GM12874 (cell line): ENCODE measurements around the gene PAPSS2.

Experiments
- CTCF ChIP-seq: IDR thresholded peaks from 2 replicates; pipeline ENCODE4 v1.5.1; 2011; ENCODE audit warnings: low read depth, mild to moderate bottlenecking, control low read depth, low read length, moderate library complexity; ENCODE audit not compliant: insufficient read depth

Gene PAPSS2

GRCh38 chr10:87694011-87694794 lies 34.5 kb downstream of the PAPSS2 start:
- no peak for TF ChIP-seq CTCF

GRCh38 chr10:87695074-87695473 lies 35.4 kb downstream of the PAPSS2 start:
- no peak for TF ChIP-seq CTCF

DNA sequence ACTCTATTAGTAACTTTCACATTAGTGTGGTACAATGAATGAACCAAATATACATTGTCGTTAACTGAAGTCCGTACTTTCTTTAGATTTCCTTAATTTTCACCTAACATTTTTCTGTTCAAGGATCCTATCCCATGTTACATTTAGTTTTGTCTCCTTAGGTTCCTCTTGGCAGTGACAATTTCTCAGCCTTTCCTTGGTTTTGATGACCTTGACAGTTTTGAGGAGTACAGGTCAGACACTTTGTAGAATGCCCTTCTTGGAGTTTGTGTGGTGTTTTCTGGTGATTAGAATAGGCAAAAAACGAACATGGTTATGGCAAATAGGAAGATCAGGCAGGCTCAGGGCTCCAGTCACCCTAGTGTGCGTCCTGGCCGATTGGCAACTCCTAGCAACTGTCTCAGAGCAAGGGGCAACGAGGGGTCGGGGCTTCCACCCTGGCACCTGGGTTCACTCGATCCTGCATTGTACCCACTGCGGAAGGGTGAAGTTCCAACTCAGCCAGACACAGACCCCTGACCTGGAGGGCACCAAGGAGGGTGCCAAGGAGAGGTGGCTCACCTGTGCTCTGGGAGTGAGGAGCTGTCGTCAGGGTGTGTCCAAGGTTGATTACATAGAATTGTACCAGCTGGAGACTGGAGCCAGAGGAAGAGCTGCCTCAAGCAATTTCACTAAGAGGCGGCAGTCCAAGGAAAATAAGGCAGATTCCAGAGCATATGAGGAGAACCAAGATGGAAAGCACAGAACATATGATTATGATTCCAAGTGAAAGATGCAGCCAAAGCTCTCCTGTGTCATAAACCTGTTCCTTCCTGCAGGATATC lies 37.5 kb downstream of the PAPSS2 start:
- TF ChIP-seq CTCF: no peak

DNA sequence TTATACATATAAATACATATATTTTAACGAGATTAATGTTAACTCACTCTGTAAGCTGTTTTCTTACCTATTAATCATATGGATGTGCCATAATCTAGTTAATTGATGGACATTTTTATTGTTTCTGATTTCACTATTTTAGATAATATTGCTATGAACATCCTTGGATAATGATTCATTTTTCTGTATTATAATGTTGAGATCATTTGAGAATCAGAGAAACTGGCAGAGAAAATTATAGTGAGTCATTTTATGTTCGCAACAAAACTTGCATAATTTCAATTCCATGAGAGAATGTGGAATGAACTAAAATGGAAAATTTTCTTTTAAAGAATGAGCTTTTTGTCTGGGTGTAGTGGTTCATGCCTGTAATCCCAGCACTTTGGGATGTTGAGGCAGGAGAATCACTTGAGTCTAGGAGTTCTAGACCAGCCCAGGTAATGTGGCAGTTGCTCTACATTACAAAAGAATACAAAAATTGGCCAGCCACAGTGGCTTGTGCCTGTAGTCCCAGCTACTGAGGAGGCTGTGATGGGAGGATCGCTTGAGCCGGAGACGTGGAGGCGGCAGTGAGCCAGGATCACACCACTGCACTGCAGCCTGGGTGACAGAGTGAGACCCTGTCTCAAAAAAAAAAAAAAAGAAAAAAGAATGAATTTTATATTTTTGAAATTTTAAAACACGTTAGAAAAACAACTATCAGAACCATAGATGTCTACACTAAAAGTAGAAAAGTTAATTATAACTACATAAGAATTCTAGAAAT lies 40.5 kb downstream of the PAPSS2 start:
- no peak for TF ChIP-seq CTCF

DNA sequence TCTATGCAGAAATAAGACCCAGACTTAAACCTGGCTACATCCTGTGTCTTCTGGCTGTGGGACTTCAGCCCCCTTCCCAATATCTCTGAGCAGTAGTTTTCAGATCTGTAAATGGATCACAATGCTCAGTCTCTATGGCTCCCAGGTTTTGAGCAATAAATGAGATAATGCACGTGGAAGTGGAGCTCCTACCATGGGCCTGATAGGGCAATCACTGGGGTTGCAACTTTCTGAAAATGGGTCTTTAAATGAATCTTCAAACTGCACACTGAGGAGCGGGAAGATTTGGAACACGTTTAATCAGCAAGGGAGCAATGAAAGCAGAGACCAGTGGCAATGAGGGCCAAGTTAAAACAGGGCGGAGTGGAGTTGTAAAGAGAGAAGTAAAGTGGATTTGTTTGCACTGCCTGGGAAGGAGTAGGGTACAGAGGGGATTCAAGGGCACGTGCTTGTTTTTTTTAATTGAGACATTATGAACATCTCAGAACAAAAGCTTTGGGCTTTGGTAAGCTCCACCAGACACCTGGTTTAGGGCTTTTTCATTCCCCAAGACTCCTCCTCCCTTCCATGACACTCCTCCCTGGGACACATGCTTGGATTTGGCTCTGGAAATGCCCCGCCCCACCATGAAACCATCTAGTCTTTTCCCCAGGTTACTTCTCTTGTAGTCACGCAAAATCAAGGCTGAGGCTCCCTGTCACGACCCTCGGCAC lies 42.7 kb downstream of the PAPSS2 start:
- no peak for TF ChIP-seq CTCF

DNA sequence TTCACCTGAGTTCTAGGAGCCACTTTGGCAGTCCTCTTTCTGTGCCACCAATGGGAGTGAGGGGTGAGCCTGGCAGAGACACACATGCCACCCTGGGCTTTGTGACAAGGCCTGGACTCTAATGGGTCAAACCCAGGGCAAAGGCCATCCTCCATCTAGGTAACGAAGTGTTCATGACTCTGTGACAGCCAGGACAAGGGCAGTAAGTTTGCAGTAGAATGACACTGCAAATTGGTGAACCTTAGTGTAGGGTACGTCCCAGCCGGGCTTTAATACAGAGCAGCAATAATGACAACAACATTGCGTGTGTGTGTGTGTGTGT lies 43.3 kb downstream of the PAPSS2 start:
- no peak for TF ChIP-seq CTCF
